Measurements from ENCODE around the gene ARRDC5.
"Not testable (repeated sequence)": the region's sequence is repeated elsewhere in the genome, so short reads cannot be mapped to it uniquely, and the experiment has no call there.

The ARRDC5 gene

DNA sequence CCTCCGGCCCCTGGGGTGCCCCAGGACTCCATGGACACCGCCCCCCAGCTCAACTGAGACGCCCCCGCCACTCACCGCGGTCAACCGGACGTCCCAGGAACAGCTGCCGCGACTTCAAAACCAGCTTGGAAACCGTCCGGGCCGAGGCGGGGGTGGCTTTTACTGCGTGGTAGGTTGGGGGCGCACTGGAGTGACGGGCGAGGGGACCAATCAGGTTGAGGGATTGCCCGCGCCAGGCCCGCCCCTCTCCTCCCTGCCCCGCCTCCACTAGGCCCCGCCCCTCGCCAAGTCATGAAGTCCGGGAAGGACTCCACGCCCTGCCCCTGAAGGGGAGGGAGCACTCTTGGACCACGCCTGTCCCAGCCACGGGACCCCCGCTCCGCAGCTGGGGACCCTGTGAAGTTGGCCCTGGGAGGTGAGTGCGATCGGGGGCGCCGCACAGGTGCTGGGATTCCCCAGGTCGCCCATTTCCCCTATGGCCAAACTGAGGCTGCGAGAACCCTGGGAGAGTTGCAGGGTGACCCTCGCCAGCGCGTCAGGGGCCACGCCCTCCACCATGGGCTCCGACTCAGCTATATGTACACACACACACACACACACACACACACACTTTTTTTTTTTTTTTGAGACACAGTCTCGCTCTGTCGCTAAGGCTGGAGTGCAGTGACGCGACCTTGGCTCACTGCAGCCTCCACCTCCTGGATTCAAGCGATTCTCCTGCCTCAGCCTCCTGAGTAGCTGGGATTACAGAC is 35.0 kb downstream of the ARRDC5 start, which contains the start of gene PLIN3:
PLIN3 (minus strand) TSS at position 134 of the 752 bp plus-strand sequence. CDS start 6,273 bp downstream, outside the sequence.
- peak; percentile 93 to 99 (median 97) for DNase-seq

- peak; percentile 72 to 88 (median 75) for DNase-seq
Observed at GRCh38 chr19:4866595-4867424, 35.9 kb downstream of the ARRDC5 start.

- no peak for DNase-seq
Observed at GRCh38 chr19:4861147-4861546, 41.5 kb downstream of the ARRDC5 start.

GRCh38 chr19:4859697-4860096 is 43.0 kb downstream of the ARRDC5 start:
- DNase-seq = no peak

DNA sequence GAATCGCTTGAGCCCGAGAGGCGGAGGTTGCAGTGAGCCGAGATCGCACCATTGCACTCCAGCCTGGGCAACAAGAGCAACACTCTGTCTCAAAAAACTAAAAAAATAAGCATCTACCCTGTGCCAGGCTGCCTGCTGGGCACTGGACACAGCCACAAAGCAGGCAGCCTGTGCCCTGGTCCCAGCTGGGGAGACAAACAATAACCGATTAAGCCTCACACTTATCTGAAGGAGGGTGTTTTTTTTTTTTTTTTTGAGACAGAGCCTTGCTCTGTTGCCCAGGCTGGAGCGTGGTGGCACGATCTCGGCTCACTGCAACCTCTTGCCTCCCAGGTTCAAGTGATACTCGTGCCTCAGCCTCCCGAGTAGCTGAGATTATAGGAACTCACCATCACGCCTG is 46.2 kb downstream of the ARRDC5 start:
- not testable (repeated sequence) for DNase-seq

GRCh38 chr19:4853506-4853905 is 49.2 kb downstream of the ARRDC5 start:
- DNase-seq = not testable (repeated sequence)

- DNase-seq = no peak
Observed at GRCh38 chr19:4852484-4852883, 50.2 kb downstream of the ARRDC5 start.

- peak; percentile 70 to 80 (median 73) for DNase-seq
Observed at GRCh38 chr19:4851551-4852290, 51.0 kb downstream of the ARRDC5 start.

DNA sequence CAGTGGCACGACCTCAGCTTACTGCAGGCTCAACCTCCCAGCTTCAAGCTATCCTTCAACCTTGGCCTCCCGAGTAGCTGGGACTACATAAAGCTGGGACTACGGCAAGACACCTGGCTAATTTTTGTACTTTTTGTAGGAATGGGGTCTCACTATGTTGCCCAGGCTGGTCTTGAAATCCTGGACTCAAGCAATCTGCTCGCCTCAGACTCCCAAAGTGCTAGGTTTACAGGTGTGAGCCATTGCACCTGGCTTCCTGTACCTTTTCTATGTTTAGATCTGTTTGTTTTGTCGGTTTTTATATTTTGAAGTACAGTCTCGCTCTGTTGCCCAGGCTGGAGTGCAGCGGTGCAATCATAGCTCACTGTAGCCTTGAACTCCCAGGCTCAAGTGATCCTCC is 53.7 kb downstream of the ARRDC5 start:
- no peak for DNase-seq

DNA sequence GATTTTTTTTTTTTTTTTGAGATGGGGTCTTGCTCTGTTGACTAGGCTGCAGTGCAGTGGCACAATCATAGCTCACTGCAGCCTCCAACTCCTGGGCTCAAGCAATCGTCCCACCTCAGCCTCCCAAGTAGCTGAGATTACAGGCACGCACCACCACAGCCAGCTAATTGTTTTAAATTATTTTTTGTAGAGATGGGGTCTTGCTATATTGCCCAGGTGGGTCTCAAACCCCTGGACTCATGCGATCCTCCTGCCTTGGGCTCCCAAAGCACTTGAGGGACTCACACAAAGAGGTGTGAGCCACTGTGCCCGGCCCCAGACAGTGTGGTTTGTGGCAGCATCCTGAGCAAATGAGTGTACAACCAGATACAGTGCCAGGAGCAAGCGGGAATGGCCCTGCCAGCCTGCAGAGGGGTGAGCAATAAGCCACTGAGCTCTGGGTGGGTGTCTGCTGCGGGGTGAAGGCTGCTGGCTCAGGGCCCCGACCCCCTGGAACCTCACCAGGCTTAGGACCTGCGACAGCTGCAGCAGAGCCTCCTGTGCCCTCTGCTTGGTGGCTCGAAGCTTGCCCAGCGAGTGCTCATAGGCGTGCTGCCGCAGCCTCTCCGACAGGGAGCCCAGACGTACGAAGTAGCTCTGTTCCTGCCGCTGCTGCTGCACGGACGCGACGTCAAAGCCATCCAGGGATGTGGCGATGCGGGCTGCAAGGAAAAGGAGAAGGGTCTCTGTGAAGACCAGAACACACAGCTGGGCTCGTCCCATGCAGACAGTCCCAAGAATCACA is 55.3 kb downstream of the ARRDC5 start:
- no peak for DNase-seq

DNA sequence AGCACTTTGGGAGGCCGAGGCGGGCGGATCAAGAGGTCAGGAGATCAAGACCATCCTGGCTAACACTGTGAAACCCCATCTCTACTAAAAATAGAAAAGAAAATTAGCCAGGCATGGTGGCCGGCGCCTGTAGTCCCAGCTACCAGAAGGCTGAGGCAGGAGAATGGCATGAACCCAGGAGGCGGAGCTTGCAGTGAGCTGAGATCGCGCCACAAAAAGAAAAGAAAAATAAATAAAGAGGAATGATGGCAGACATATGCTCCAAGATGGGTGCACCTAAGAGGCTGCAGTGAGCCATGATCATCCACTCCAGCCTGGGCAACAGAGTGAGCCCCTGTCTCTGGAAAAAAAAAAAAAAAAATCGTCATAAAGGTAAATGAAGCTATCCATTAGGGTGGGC is 56.7 kb downstream of the ARRDC5 start:
- DNase-seq = not testable (repeated sequence)

DNA sequence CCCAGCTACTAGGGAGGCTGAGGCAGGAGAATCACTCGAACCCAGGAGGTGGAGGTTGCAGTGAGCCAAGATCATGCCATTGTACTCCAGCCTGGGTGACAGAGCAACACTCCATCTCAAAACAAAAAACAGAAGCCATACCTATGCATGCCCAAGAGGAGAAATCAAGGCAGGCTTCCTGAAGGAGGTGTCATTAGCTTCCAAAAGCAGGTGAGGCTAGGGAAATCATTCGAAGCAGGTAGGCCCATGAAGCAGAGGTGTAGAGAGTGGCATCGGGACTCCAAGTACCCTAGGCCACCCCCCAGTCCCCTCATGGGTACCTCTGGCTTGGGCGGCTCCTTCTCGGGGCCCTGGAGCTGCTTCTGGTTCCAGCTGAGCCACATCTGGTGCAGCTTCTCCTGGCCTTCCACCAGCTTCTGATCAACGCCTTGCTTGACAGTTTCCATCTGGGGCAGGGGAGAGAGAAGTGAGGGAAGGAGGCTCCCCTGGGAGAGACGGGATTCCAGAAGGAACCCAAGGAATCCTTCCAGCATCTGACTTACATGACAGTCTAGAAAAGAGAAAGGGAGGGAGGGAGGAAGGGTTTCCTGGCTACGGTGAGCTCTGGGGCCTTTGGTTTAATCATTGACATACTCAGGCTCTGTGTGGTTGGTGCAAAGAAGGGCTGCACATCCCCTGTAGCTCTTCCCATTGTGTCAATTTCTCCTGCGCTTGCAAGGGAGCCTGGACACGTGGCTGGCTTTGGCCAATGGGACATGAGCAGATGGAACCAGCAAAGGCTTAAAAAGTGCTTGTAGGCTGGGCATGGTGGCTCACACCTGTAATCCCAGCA is 58.1 kb downstream of the ARRDC5 start:
- DNase-seq = no peak

DNA sequence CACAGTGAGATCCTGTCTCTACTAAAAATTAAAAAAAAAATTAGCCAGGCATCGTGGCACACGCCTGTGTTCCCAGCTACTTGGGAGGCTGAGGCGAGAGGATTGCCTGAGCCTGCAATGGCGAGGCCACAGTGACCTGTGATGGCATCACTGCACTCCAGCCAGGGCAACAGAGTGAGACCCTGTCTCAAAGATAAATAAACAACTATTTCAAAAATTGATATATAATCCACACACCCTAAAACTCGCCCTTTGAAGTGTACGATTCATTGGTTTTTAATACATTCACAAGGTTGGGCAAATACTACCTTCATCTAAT is 59.1 kb downstream of the ARRDC5 start:
- DNase-seq = no peak
